Retinal pigment epithelial cell (primary cell): Measurements from ENCODE around the gene ANKRA2.

Experiments
- DNase-seq: peaks from one replicate; pipeline ENCODE4 v3.0.0-alpha.2; 2010; ENCODE audit warnings: low read depth
- H3K4me3 ChIP-seq: 2 replicates; pipeline ENCODE4 v1.5.1; 2011; ENCODE audit warnings: mild to moderate bottlenecking, low read length, control low read depth, moderate library complexity
- TF ChIP-seq, protein P1 (sequence below): conservative IDR thresholded peaks from 2 replicates; pipeline ENCODE4 v1.5.1; 2011; ENCODE audit warnings: low read depth, low read length, control low read depth, inconsistent platforms

ANKRA2 gene, protein sequence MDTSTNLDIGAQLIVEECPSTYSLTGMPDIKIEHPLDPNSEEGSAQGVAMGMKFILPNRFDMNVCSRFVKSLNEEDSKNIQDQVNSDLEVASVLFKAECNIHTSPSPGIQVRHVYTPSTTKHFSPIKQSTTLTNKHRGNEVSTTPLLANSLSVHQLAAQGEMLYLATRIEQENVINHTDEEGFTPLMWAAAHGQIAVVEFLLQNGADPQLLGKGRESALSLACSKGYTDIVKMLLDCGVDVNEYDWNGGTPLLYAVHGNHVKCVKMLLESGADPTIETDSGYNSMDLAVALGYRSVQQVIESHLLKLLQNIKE

GRCh38 chr5:73565139-73565968 is at the start of gene ANKRA2, which contains the start of gene UTP15:
ANKRA2 (minus strand) TSS chr5:73565639; CDS start chr5:73562881, 2,758 bp downstream.
UTP15 (plus strand) TSS chr5:73565743; CDS start chr5:73567345, 1,602 bp downstream.
- TF ChIP-seq, protein P1, sequence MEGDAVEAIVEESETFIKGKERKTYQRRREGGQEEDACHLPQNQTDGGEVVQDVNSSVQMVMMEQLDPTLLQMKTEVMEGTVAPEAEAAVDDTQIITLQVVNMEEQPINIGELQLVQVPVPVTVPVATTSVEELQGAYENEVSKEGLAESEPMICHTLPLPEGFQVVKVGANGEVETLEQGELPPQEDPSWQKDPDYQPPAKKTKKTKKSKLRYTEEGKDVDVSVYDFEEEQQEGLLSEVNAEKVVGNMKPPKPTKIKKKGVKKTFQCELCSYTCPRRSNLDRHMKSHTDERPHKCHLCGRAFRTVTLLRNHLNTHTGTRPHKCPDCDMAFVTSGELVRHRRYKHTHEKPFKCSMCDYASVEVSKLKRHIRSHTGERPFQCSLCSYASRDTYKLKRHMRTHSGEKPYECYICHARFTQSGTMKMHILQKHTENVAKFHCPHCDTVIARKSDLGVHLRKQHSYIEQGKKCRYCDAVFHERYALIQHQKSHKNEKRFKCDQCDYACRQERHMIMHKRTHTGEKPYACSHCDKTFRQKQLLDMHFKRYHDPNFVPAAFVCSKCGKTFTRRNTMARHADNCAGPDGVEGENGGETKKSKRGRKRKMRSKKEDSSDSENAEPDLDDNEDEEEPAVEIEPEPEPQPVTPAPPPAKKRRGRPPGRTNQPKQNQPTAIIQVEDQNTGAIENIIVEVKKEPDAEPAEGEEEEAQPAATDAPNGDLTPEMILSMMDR, result no peak
- peak; percentile 93 for DNase-seq
- H3K4me3 ChIP-seq, result peak within 1 kb of the TSS; percentile 85

GRCh38 chr5:73615085-73615484 is 49.6 kb upstream of the ANKRA2 start:
- DNase-seq, result no peak
- H3K4me3 ChIP-seq, result no peak overlapping the region
- TF ChIP-seq, protein P1, result no peak

DNA sequence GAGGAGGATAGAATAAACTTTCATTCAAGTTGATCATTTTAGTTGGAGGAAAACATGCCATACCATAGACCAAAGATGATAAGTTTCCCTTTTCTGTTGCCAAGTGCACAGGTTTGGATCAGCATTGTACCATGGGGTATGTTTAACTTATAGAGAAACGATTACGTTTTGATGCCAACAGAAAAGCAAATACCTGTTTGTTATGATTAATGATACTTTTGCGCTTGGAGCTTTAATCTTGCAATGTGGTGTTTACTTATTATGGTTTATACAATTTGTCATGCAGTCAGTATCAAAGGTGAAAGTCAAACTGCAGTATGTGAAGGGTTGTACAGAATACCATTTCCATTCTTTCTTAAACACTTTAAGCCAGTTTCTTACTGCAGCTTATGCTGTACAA is 47.4 kb upstream of the ANKRA2 start:
- H3K4me3 ChIP-seq, result no peak overlapping the region
- DNase-seq, result no peak
- TF ChIP-seq, protein P1, result no peak

DNA sequence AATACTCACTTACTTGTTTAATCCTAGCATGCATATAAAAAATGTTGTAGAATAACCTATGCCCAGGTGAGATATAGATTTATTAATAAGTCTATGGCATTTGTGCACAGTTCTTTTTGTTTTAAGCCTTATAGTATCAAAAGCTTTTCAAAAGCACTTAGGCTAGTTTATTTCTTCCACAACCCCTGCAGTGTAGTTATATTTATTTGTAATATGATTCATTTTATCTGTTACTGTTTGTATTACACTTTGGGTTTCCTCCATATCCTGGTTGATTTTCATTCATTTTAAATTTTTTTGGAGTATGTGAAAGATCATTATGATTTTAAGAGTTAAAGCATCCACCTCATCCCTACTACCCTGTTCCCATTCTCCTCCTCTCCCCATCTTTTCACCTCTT is 41.8 kb upstream of the ANKRA2 start:
- no peak overlapping the region for H3K4me3 ChIP-seq
- TF ChIP-seq, protein P1, result no peak
- no peak for DNase-seq

GRCh38 chr5:73606206-73606753 is 40.8 kb upstream of the ANKRA2 start:
- no peak overlapping the region for H3K4me3 ChIP-seq
- DNase-seq, result no peak
- TF ChIP-seq, protein P1, result no peak

- no peak for DNase-seq
- TF ChIP-seq, protein P1, result no peak
- no peak overlapping the region for H3K4me3 ChIP-seq
Observed at GRCh38 chr5:73605223-73606087, 40.0 kb upstream of the ANKRA2 start.
